ENCODE results near the gene NT5DC1.

NT5DC1 gene

DNA sequence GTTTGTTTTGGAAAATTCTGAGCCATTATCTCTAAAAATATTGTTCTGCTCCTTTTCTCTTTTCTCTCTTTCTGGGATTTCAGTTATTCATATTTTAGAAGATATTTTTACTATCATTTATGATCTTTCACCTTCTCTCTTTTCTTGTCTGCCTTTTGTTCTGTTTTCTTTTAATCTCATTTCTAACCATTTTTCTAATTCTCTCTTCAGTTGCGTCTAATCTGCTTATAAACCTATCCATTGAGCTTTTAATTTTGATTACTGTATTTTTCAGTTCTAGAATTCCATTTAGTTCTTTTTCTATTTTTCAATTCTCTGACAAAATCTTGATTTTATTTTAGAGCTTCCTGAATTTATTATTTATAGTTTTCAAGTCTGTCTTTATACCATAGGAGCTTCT lies 67.5 kb downstream of the NT5DC1 start:
- ChIA-PET CTCF (interaction anchor here (1.3 kb wide), 1 partner anchor 9 kb away, joined by 4 read pairs; no protein-coding TSS in a partner anchor), POLR2A (no interaction called here)
- TF ChIP-seq, protein P1, sequence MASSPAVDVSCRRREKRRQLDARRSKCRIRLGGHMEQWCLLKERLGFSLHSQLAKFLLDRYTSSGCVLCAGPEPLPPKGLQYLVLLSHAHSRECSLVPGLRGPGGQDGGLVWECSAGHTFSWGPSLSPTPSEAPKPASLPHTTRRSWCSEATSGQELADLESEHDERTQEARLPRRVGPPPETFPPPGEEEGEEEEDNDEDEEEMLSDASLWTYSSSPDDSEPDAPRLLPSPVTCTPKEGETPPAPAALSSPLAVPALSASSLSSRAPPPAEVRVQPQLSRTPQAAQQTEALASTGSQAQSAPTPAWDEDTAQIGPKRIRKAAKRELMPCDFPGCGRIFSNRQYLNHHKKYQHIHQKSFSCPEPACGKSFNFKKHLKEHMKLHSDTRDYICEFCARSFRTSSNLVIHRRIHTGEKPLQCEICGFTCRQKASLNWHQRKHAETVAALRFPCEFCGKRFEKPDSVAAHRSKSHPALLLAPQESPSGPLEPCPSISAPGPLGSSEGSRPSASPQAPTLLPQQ (tag by site-specific recombination; IDR thresholded peaks at IDR 0.05), result no peak
- TF ChIP-seq ZBTB6 (tag by site-specific recombination; IDR thresholded peaks at IDR 0.05), result no peak
- no peak for TF ChIP-seq ZNF155 (tag by site-specific recombination; IDR thresholded peaks at IDR 0.05)
- TF ChIP-seq ZNF26 (tag by site-specific recombination; IDR thresholded peaks at IDR 0.05), result no peak
- TF ChIP-seq ZNF624 (tag by site-specific recombination; IDR thresholded peaks at IDR 0.05), result no peak
- TF ChIP-seq ZNF211 (tag by site-specific recombination; IDR thresholded peaks at IDR 0.05; ENCODE audit: low read depth), result no peak
- TF ChIP-seq, protein P2, sequence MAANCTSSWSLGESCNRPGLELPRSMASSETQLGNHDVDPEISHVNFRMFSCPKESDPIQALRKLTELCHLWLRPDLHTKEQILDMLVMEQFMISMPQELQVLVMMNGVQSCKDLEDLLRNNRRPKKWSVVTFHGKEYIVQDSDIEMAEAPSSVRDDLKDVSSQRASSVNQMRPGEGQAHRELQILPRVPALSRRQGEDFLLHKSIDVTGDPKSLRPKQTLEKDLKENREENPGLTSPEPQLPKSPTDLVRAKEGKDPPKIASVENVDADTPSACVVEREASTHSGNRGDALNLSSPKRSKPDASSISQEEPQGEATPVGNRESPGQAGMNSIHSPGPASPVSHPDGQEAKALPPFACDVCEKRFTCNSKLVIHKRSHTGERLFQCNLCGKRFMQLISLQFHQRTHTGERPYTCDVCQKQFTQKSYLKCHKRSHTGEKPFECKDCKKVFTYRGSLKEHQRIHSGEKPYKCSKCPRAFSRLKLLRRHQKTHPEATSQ (tag by site-specific recombination; IDR thresholded peaks at IDR 0.05), result no peak
- TF ChIP-seq ZNF610 (tag by site-specific recombination; IDR thresholded peaks at IDR 0.05; ENCODE audit: borderline replicate concordance), result no peak
- Histone ChIP-seq H3K4me3 (ENCODE audit: low read depth, low read length) (no peak overlapping the region), H3K4me1 (ENCODE audit: control insufficient read depth, insufficient read depth, low read length) (no peaks in the 10 kb centered on the region), H3K36me3 (ENCODE audit: control insufficient read depth in 2 of 2, insufficient read depth in 1 of 2, low read length in 2 of 2) (no peaks in the 10 kb centered on the region), H3K9me3 (ENCODE audit: control insufficient read depth, insufficient read depth, low read depth, low read length) (no peaks in the 10 kb centered on the region), H3K27ac (ENCODE audit: extremely low read depth, low read depth, low read length) (no peak overlapping the region)

DNA sequence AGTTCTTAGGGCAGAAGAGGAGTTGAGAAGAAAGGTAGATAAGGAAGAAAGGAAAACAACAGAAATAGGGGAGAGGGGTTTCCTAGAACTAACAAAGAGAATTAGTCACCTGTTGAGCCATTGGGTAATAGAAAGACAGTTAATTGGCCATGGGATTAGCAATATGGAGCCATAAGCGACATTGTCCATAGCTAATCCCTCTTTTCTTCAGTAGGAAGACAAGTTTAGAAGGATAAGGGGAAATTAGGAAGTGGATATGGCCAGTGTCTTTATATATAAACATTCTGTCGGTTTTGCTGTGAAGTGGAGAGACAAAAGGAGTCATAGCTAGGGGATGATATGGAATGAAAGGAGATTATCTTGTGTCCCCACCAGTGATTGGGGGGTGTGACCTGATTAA lies 69.2 kb downstream of the NT5DC1 start:
- TF ChIP-seq SCRT2 (tag by site-specific recombination; IDR thresholded peaks at IDR 0.05) (0 out of 2 replicates have a peak, but pooled peaks have one; percentile 43), ZFP37 (tag by site-specific recombination; IDR thresholded peaks at IDR 0.05) (no peak)
- H3K4me1 ChIP-seq (ENCODE audit: control insufficient read depth, insufficient read depth, low read length), result no peaks in the 10 kb centered on the region
- no peaks in the 10 kb centered on the region for H3K36me3 ChIP-seq (ENCODE audit: control insufficient read depth in 2 of 2, insufficient read depth in 1 of 2, low read length in 2 of 2)
- H3K27ac ChIP-seq (ENCODE audit: extremely low read depth, low read depth, low read length), result no peak overlapping the region
- H3K9me3 ChIP-seq (ENCODE audit: control insufficient read depth, insufficient read depth, low read depth, low read length), result no peaks in the 10 kb centered on the region
- H3K4me3 ChIP-seq (ENCODE audit: low read depth, low read length), result no peak overlapping the region
- ChIA-PET POLR2A (interaction anchor here (0.6 kb wide), 1 partner anchor 8 kb away, joined by 3 read pairs; no protein-coding TSS in a partner anchor), CTCF (interaction anchor here (0.6 to 0.7 kb wide), 3 partner anchors 189 to 1642 kb away, joined by 3 to 6 read pairs (median 3); no protein-coding TSS in a partner anchor)

DNA sequence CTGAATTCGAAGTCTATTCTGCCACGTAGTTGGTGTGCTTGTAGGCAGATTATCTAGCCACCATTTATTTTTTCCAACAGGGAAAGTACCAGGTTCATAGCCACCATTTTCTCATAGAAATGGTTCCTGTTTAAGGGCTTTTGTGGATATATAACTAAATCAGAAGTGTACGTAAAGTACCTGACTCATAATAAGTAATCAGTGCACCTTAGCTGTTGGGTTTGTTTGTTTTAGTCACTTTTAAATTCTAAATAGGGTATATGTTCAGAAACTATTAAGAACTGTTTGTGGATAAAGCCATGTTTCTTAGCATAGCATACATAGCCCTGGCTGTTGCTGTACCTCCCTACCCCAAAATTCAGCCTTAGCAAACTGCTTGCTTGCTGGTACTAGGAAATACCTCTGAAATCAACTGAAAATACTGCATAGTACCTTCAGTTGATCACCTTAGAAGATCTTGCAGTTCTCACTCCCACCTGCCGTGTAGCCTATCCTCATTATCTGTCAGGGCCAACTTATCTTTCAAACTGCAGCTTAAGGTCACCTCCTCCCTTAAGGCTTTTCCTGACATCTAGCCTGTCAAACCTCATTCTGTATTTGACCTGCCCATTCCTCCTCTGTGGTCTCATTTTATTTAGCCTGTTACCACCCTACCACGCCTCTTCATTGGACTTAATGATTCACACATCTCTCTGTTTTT lies 69.9 kb downstream of the NT5DC1 start:
- Histone ChIP-seq H3K36me3 (ENCODE audit: control insufficient read depth in 2 of 2, insufficient read depth in 1 of 2, low read length in 2 of 2) (no peaks in the 10 kb centered on the region), H3K4me1 (ENCODE audit: control insufficient read depth, insufficient read depth, low read length) (no peaks in the 10 kb centered on the region)
- POLR2A ChIA-PET, result no interaction called here
- TF ChIP-seq YY2 (tag by site-specific recombination; IDR thresholded peaks at IDR 0.05), result no peak
- no peak for TF ChIP-seq ZNF2 (tag by site-specific recombination; IDR thresholded peaks at IDR 0.05)
- no peak for TF ChIP-seq MEIS1 (CRISPR knock-in tag; IDR thresholded peaks at IDR 0.05; ENCODE audit: borderline replicate concordance)
- TF ChIP-seq ZSCAN4 (tag by site-specific recombination; IDR thresholded peaks at IDR 0.05), result no peak
- no peak for TF ChIP-seq ZNF513 (tag by site-specific recombination; IDR thresholded peaks at IDR 0.05)
- TF ChIP-seq ZBTB10 (tag by site-specific recombination; IDR thresholded peaks at IDR 0.05), result no peak
- TF ChIP-seq, protein P3, sequence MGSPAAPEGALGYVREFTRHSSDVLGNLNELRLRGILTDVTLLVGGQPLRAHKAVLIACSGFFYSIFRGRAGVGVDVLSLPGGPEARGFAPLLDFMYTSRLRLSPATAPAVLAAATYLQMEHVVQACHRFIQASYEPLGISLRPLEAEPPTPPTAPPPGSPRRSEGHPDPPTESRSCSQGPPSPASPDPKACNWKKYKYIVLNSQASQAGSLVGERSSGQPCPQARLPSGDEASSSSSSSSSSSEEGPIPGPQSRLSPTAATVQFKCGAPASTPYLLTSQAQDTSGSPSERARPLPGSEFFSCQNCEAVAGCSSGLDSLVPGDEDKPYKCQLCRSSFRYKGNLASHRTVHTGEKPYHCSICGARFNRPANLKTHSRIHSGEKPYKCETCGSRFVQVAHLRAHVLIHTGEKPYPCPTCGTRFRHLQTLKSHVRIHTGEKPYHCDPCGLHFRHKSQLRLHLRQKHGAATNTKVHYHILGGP (tag by site-specific recombination; IDR thresholded peaks at IDR 0.05), result no peak

More for the DNA sequence above, 69.9 kb downstream of the NT5DC1 start:
- Histone ChIP-seq H3K4me3 (ENCODE audit: low read depth, low read length) (no peak overlapping the region), H3K9me3 (ENCODE audit: control insufficient read depth, insufficient read depth, low read depth, low read length) (no peaks in the 10 kb centered on the region), H3K27ac (ENCODE audit: extremely low read depth, low read depth, low read length) (no peak overlapping the region)
- CTCF ChIA-PET, result interaction anchor here (0.6 to 1.0 kb wide), 3 partner anchors 74 to 1642 kb away, joined by 3 to 6 read pairs (median 3); no protein-coding TSS in a partner anchor
